Smooth muscle cell (in vitro differentiated cells): ENCODE measurements around the gene P3H3. TPM values are rescaled to one million over a fixed set of nuclear protein-coding genes. Genes with fewer than 3 reads are reported as not detected.

ENCODE experiments used
- DNase-seq: peaks from one replicate; lab custom pipeline; 2025; ENCODE audit not compliant: unreplicated experiment; lab: John Stamatoyannopoulos, UW
- H2AFZ ChIP-seq: fragments of 200-600 bp; sonication (generic); 2 replicates; pipeline ENCODE4 v1.6.0; 2016; ENCODE audit warnings: antibody characterized with exemption, low read depth, mild to moderate bottlenecking
- H3F3A ChIP-seq: fragments of 200-600 bp; sonication (generic); 2 replicates; pipeline ENCODE4 v1.6.0; 2017; ENCODE audit warnings: antibody characterized with exemption, low read depth
- H3K27ac ChIP-seq: fragments of 200-600 bp; sonication (generic); 2 replicates; pipeline ENCODE4 v1.5.1; 2016; ENCODE audit warnings: low read depth, mild to moderate bottlenecking
- H3K27me3 ChIP-seq: fragments of 200-600 bp; sonication (generic); 2 replicates; pipeline ENCODE4 v1.6.1; 2016; ENCODE audit warnings: low read depth, mild to moderate bottlenecking
- H3K36me3 ChIP-seq: fragments of 200-600 bp; sonication (generic); 2 replicates; pipeline ENCODE4 v1.5.1; 2016; ENCODE audit warnings: low read depth
- H3K4me1 ChIP-seq: fragments of 200-600 bp; sonication (generic); 2 replicates; pipeline ENCODE4 v1.5.1; 2016; ENCODE audit warnings: low read depth
- H3K4me2 ChIP-seq: fragments of 200-600 bp; sonication (generic); 2 replicates; pipeline ENCODE4 v1.6.0; 2016; ENCODE audit warnings: mild to moderate bottlenecking
- H3K4me3 ChIP-seq: fragments of 200-600 bp; sonication (generic); 2 replicates; pipeline ENCODE4 v1.5.1; 2016; ENCODE audit warnings: mild to moderate bottlenecking
- H3K79me2 ChIP-seq: fragments of 200-600 bp; sonication (generic); 2 replicates; pipeline ENCODE4 v1.6.0; 2016; ENCODE audit warnings: low read depth, mild to moderate bottlenecking
- H3K9ac ChIP-seq: fragments of 200-600 bp; sonication (generic); 2 replicates; pipeline ENCODE4 v1.6.0; 2016; ENCODE audit warnings: low read depth
- H3K9me3 ChIP-seq: fragments of 200-600 bp; sonication (generic); replicated peaks from 2 replicates; pipeline ENCODE4 v1.5.1; 2016; ENCODE audit warnings: low read depth
- H4K20me1 ChIP-seq: fragments of 200-600 bp; sonication (generic); 2 replicates; pipeline ENCODE4 v1.6.0; 2016; ENCODE audit warnings: low read depth
- CTCF ChIP-seq: fragments of 200-600 bp; sonication (generic); IDR thresholded peaks from 2 replicates; pipeline ENCODE4 v1.5.1; 2017; ENCODE audit warnings: borderline replicate concordance, mild to moderate bottlenecking, antibody characterized with exemption; ENCODE audit not compliant: insufficient read depth, poor library complexity, severe bottlenecking
- WGBS: methylation state at CpG from one replicate; pipeline ENCODE4 v1.1.7; 2016; ENCODE audit warnings: low lambda C conversion rate; 5-methylcytosine and 5-hydroxymethylcytosine counted together
- polyA plus RNA-seq: library from polyadenylated mRNA; unstranded; fragments of >200 nt; fragmentation: Nextera tagmentation; extraction: Ambion mirVana; gene quantifications from 2 replicates; pipeline ENCODE4 v1.2.1, GENCODE V29; 2016
- total RNA-seq: library from RNA; depleted of rRNA; stranded (reverse); fragments of >200 nt; gene quantifications from 2 replicates; pipeline ENCODE4 v1.2.3, GENCODE V29; 2014

P3H3 gene
- total and polyA plus RNA-seq, 2 experiments from 2014 or later, result 42.8 to 108 TPM

GRCh38 chr12:6851153-6851920, 23.1 kb downstream of the P3H3 start, which contains the start of gene CDCA3:
Gene CDCA3, minus strand, starts transcription at chr12:6851286. Its CDS starts 334 bp downstream, at chr12:6850952.
- Histone ChIP-seq H3K4me1 (no peaks in the 10 kb centered on the region), H3K79me2 (peaks cover 20% of the 10 kb centered on the region), H3K4me2 (peak within 1 kb of the TSS; percentile 84), H3F3A (peaks cover 7% of the 10 kb centered on the region), H3K4me3 (peak within 1 kb of the TSS; percentile 69), H3K27me3 (no peaks in the 10 kb centered on the region), H2AFZ (peak within 1 kb of the TSS; percentile 65), H3K36me3 (no peaks in the 10 kb centered on the region), H3K9ac (peak within 1 kb of the TSS; percentile 35), H4K20me1 (peaks cover 3% of the 10 kb centered on the region), H3K9me3 (no peaks in the 10 kb centered on the region), H3K27ac (peak within 1 kb of the TSS; percentile 82)
- peak; percentile 93 for DNase-seq
- WGBS, result under 1% methylated on average over 37 of the region's 37 CpGs
- TF ChIP-seq CTCF, result no peak

- H3K36me3 ChIP-seq, result no peaks in the 10 kb centered on the region
- no peaks in the 10 kb centered on the region for H3K9me3 ChIP-seq
- H3K4me3 ChIP-seq, result peak within 1 kb of the TSS; percentile 69
- no peaks in the 10 kb centered on the region for H3K27me3 ChIP-seq
- H3K4me2 ChIP-seq, result peak within 1 kb of the TSS; percentile 84
- H2AFZ ChIP-seq, result peak within 1 kb of the TSS; percentile 65
- TF ChIP-seq CTCF, result no peak
- H3K4me1 ChIP-seq, result no peaks in the 10 kb centered on the region
- peak within 1 kb of the TSS; percentile 82 for H3K27ac ChIP-seq
- peak; percentile 98 for DNase-seq
- H3K79me2 ChIP-seq, result peaks cover 20% of the 10 kb centered on the region
- H4K20me1 ChIP-seq, result peaks cover 3% of the 10 kb centered on the region
- under 1% methylated on average over 59 of the region's 65 CpGs for WGBS
- H3F3A ChIP-seq, result peaks cover 7% of the 10 kb centered on the region
- H3K9ac ChIP-seq, result peak within 1 kb of the TSS; percentile 35
Observed at GRCh38 chr12:6851921-6852650, 23.9 kb downstream of the P3H3 start, which contains the start of gene USP5. Gene USP5, plus strand, starts transcription at chr12:6852150. Its CDS starts 30 bp downstream, at chr12:6852180.

GRCh38 chr12:6852651-6853354, 24.6 kb downstream of the P3H3 start:
- Histone ChIP-seq H3K4me2 (peak overlapping the region; percentile 83), H3K9ac (peak overlapping the region; percentile 21), H3K4me1 (no peaks in the 10 kb centered on the region), H3K27me3 (no peaks in the 10 kb centered on the region), H3K4me3 (peak overlapping the region; percentile 69), H3K27ac (peak overlapping the region; percentile 43), H3K36me3 (no peaks in the 10 kb centered on the region), H3F3A (peaks cover 7% of the 10 kb centered on the region), H3K79me2 (peaks cover 20% of the 10 kb centered on the region), H4K20me1 (peaks cover 3% of the 10 kb centered on the region), H3K9me3 (no peaks in the 10 kb centered on the region), H2AFZ (no peak overlapping the region)
- no peak for DNase-seq
- WGBS, result 1% methylated on average over 15 of the region's 18 CpGs
- no peak for TF ChIP-seq CTCF
